Upper lobe of left lung (tissue), 6 donors: ENCODE data around the gene DMP1. TPM values are rescaled to one million over a fixed set of nuclear protein-coding genes. Genes with fewer than 3 reads are reported as not detected.
"Not testable (repeated sequence)": the region's sequence is repeated elsewhere in the genome, so short reads cannot be mapped to it uniquely, and the experiment has no call there.

Source experiments
- ATAC-seq, 2 donors: fragments of 200-7000 bp; cut with Tn5 transposase; one replicate each; pipeline ENCODE4 v1.9.1; 2022; ENCODE audit warnings: mild to moderate bottlenecking in 2 of 2, moderate library complexity in 2 of 2; ENCODE audit not compliant: low FRiP score in 2 of 2
- DNase-seq, 2 donors: peaks; one replicate each; pipeline ENCODE4 v3.0.0-alpha.2; 2019 to 2020
- H3K27ac ChIP-seq, 4 donors: fragments of 200-600 bp; sonication (generic); one replicate each; pipeline ENCODE4 v1.5.1; 2016 to 2019
- H3K27me3 ChIP-seq, 4 donors: fragments of 200-600 bp; sonication (generic); one replicate each; pipeline ENCODE4 v1.5.1; 2017 to 2019
- H3K36me3 ChIP-seq, 4 donors: fragments of 200-600 bp; sonication (generic); one replicate each; pipeline ENCODE4 v1.5.1; 2016 to 2019
- H3K4me1 ChIP-seq, 4 donors: fragments of 200-600 bp; sonication (generic); one replicate each; pipeline ENCODE4 v1.5.1; 2018 to 2019
- H3K4me3 ChIP-seq, 4 donors: fragments of 200-600 bp; sonication (generic); one replicate each; pipeline ENCODE4 v1.5.1; 2017 to 2019; ENCODE audit warnings: mild to moderate bottlenecking in 2 of 4, moderate library complexity in 1 of 4
- H3K9me3 ChIP-seq, 4 donors: fragments of 200-600 bp; sonication (generic); one replicate each; pipeline ENCODE4 v1.5.1; 2018 to 2019
- CTCF ChIP-seq, 6 experiments: fragments of 450-650 bp in 4 of 6; fragments of 200-600 bp in 2 of 6; sonication (generic) in 2 of 6; IDR thresholded peaks; one replicate each; pipeline ENCODE4 v1.5.1; 2016 to 2019; ENCODE audit warnings: antibody characterized with exemption in 6 of 6
- EP300 ChIP-seq, 4 donors: sonication (generic); formaldehyde crosslinking; IDR thresholded peaks; one replicate each; pipeline ENCODE4 v1.5.1; 2017; ENCODE audit warnings: antibody characterized with exemption in 4 of 4, control low read depth in 2 of 4
- POLR2A ChIP-seq, 4 donors: fragments of 450-650 bp; IDR thresholded peaks; one replicate each; pipeline ENCODE4 v1.5.1; 2016 to 2017; ENCODE audit warnings: antibody characterized with exemption in 4 of 4, mild to moderate bottlenecking in 2 of 4
- POLR2AphosphoS5 ChIP-seq, 2 donors: sonication (generic); formaldehyde crosslinking; IDR thresholded peaks; one replicate each; pipeline ENCODE4 v1.5.1; 2017; ENCODE audit warnings: antibody characterized with exemption in 2 of 2
- WGBS, 2 donors: methylation state at CpG; one replicate each; pipeline ENCODE4 v1.1.5; 2017 to 2018; 5-methylcytosine and 5-hydroxymethylcytosine counted together
- total RNA-seq, 6 donors: library from RNA; depleted of rRNA in 4 of 6; stranded (reverse); fragments of >200 nt in 4 of 6; gene quantifications; one replicate each; pipeline versions ENCODE4 v1.1.0 to v1.2.1, GENCODE V29; 2016 to 2021
- donor health status: DM: no; HTN: no; CAD: no; lungs with moderate emphysema.
- donor health status: DM: no; HTN: yes; CAD: no; lungs with severe emphysema.

The DMP1 gene
- total RNA-seq, 6 donors from 2014 or later, result not detected

- no peak for DNase-seq
- H3K27me3 ChIP-seq, result no peaks in the 10 kb centered on the region
- no peak overlapping the region for H3K27ac ChIP-seq
- TF ChIP-seq POLR2A (IDR thresholded peaks at IDR 0.05) (no peak), EP300 (IDR thresholded peaks at IDR 0.05) (no peak), POLR2AphosphoS5 (IDR thresholded peaks at IDR 0.05) (no peak), CTCF (IDR thresholded peaks at IDR 0.05) (no peak)
- no peak overlapping the region for H3K4me3 ChIP-seq
- peaks cover 0 to 8% (median 0%) of the 10 kb centered on the region in 4 donors for H3K4me1 ChIP-seq
- ATAC-seq, result peak in 1 of 2 donors; percentile 29
- H3K36me3 ChIP-seq, result no peaks in the 10 kb centered on the region
- 44 to 56% methylated on average over 7 of the region's 7 CpGs for WGBS, 2 donors
- H3K9me3 ChIP-seq, result peaks cover 0 to 8% (median 4%) of the 10 kb centered on the region in 4 donors
Measured at GRCh38 chr4:87677731-87678130, 27.7 kb downstream of the DMP1 start.

GRCh38 chr4:87679449-87680169 lies 29.5 kb downstream of the DMP1 start:
- DNase-seq, result peak in 1 of 2 donors; percentile 25

GRCh38 chr4:87680271-87680670 lies 30.2 kb downstream of the DMP1 start:
- Histone ChIP-seq H3K4me1 (peaks cover 0 to 8% (median 0%) of the 10 kb centered on the region in 4 donors), H3K27me3 (no peaks in the 10 kb centered on the region), H3K27ac (no peak overlapping the region), H3K4me3 (no peak overlapping the region), H3K36me3 (no peaks in the 10 kb centered on the region), H3K9me3 (no peaks in the 10 kb centered on the region)
- TF ChIP-seq EP300 (IDR thresholded peaks at IDR 0.05), result no peak
- no peak for TF ChIP-seq CTCF (IDR thresholded peaks at IDR 0.05)
- no peak for TF ChIP-seq POLR2AphosphoS5 (IDR thresholded peaks at IDR 0.05)
- no peak for TF ChIP-seq POLR2A (IDR thresholded peaks at IDR 0.05)
- 56 to 63% methylated on average over 5 of the region's 5 CpGs for WGBS, 2 donors
- ATAC-seq (no peak), DNase-seq (no peak)

More at GRCh38 chr4:87679449-87680169, 29.5 kb downstream of the DMP1 start:
- Histone ChIP-seq H3K36me3 (no peaks in the 10 kb centered on the region), H3K4me3 (no peak overlapping the region), H3K9me3 (no peaks in the 10 kb centered on the region), H3K27me3 (no peaks in the 10 kb centered on the region), H3K4me1 (peaks cover 0 to 8% (median 0%) of the 10 kb centered on the region in 4 donors), H3K27ac (no peak overlapping the region)
- no peak for TF ChIP-seq POLR2A (IDR thresholded peaks at IDR 0.05)
- peak; percentile 44 to 74 (median 52) for TF ChIP-seq CTCF (IDR thresholded peaks at IDR 0.05)
- ATAC-seq, result peak in 1 of 2 donors; percentile 78
- WGBS, 2 donors, result 42 to 46% methylated on average over 11 of the region's 11 CpGs

- DNase-seq, result no peak
- no peaks in the 10 kb centered on the region for H3K4me1 ChIP-seq
- H3K27me3 ChIP-seq, result no peaks in the 10 kb centered on the region
- ATAC-seq, result no peak
- no peak overlapping the region for H3K4me3 ChIP-seq
- 60 to 71% methylated on average over 3 of the region's 3 CpGs for WGBS, 2 donors
- no peaks in the 10 kb centered on the region for H3K36me3 ChIP-seq
- H3K27ac ChIP-seq, result no peak overlapping the region
- peaks cover 8 to 21% (median 10%) of the 10 kb centered on the region in 4 donors for H3K9me3 ChIP-seq
- TF ChIP-seq POLR2A (IDR thresholded peaks at IDR 0.05), result no peak
- no peak for TF ChIP-seq EP300 (IDR thresholded peaks at IDR 0.05)
- TF ChIP-seq CTCF (IDR thresholded peaks at IDR 0.05), result no peak
- TF ChIP-seq POLR2AphosphoS5 (IDR thresholded peaks at IDR 0.05), result no peak
Measured at GRCh38 chr4:87688316-87688715, 38.2 kb downstream of the DMP1 start.

- not testable (repeated sequence) for DNase-seq, H3K27ac ChIP-seq, H3K36me3 ChIP-seq, H3K27me3 ChIP-seq, H3K4me1 ChIP-seq, ATAC-seq, H3K4me3 ChIP-seq
- WGBS, 2 donors, result 83 to 100% methylated on average over 1 of the region's 1 CpG
- H3K9me3 ChIP-seq, result peaks cover 8 to 21% (median 10%) of the 10 kb centered on the region in 4 donors
Measured at GRCh38 chr4:87690947-87691346, 40.9 kb downstream of the DMP1 start.

GRCh38 chr4:87692060-87692459 lies 42.0 kb downstream of the DMP1 start:
- H3K36me3 ChIP-seq, H3K27ac ChIP-seq: not testable (repeated sequence)
- 14 to 23% methylated on average over 1 of the region's 1 CpG for WGBS, 2 donors

More at GRCh38 chr4:87692060-87692459, 42.0 kb downstream of the DMP1 start:
- not testable (repeated sequence) for ATAC-seq, H3K4me3 ChIP-seq, DNase-seq, H3K27me3 ChIP-seq, H3K4me1 ChIP-seq
- H3K9me3 ChIP-seq, result peaks cover 8 to 21% (median 10%) of the 10 kb centered on the region in 4 donors
